Measurements from ENCODE around the gene NCKAP5.

NCKAP5 gene

GRCh38 chr2:132797071-132797470 is 771.2 kb downstream of the NCKAP5 start:
- no peak for DNase-seq (ENCODE audit: low read depth)

GRCh38 chr2:132795220-132795619 is 773.0 kb downstream of the NCKAP5 start:
- DNase-seq (ENCODE audit: low read depth), result no peak

GRCh38 chr2:132793532-132793931 is 774.7 kb downstream of the NCKAP5 start:
- no peak for DNase-seq (ENCODE audit: low read depth)

GRCh38 chr2:132790207-132790785 is 778.0 kb downstream of the NCKAP5 start:
- no peak for DNase-seq (ENCODE audit: low read depth)

DNA sequence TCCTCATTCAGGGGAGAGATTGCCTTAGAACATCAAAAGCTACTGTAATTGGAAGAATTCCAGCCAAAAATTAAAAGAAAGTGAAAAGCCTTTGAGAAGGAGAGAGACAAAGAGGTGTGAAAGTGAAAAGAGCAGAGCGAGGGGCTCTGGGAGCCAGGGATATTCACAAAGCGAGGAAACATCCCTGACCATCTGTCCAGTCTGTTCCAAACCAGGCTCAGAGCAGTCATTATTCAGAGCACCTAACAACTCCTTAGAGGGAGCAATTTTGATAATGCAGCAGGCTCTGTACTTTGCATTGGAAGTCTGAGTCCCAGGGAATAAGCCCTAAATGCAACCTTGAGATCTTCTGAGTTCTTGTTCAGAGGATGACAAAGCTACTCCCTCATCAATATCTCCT is 779.2 kb downstream of the NCKAP5 start:
- DNase-seq (ENCODE audit: low read depth), result no peak

- no peak for DNase-seq (ENCODE audit: low read depth)
These were observed 779.9 kb downstream of the NCKAP5 start for GRCh38 chr2:132788310-132788838.

GRCh38 chr2:132783883-132784282 is 784.4 kb downstream of the NCKAP5 start:
- no peak for DNase-seq (ENCODE audit: low read depth)

DNA sequence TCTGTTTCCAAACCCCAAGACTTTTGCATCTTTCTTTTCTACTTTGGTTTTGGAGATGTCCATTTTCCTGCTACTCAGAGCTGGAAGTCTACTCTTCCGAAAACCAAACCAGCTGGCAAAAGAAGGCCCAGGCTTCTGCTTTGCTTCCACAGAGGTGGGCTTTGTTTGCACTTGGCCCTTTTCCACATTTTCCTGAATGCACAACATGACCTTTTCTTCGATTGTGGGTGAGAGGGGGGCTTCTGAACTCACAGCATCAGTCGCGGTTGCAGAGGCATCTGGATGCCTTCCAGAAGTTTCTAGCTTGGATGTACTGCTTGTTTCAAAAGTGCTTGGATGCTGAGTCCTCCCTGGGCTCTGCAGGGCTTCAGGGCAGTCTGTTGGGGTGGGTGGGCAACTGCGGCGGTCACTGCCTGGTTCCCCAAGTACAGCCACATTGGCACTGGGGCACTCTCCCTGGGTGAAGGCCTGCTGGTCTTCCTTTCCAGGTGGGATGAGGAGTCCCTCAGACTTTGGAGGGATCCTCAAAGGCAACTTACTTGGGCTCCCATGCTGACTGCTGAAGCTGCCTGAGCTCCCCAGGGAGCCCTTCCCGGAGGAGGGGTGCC is 786.0 kb downstream of the NCKAP5 start:
- no peak for DNase-seq (ENCODE audit: low read depth)

DNA sequence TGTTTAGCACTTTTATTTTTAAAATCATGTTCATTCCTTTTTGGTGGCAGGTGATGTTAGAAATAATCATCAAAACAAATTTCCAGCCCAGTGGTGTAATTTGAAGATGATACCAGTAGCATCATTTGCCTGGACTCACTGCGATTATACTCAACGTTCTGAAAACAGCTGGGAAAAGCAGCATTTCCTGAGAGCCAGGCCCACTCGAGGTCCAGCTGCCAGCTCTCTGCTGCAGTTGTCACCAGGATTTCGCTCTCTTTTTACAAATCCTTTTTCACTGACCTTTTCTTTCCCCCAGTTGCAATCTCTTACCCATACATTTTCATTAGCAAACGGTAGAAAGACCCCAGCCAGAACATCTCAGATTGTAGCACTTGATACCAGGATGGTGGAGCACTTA is 787.6 kb downstream of the NCKAP5 start:
- no peak for DNase-seq (ENCODE audit: low read depth)

GRCh38 chr2:132779206-132779721 is 789.0 kb downstream of the NCKAP5 start:
- no peak for DNase-seq (ENCODE audit: low read depth)

- DNase-seq (ENCODE audit: low read depth), result no peak
These were observed 792.0 kb downstream of the NCKAP5 start for GRCh38 chr2:132776287-132776686.

GRCh38 chr2:132774189-132774588 is 794.1 kb downstream of the NCKAP5 start:
- DNase-seq (ENCODE audit: low read depth), result no peak

- DNase-seq (ENCODE audit: low read depth), result no peak
These were observed 794.9 kb downstream of the NCKAP5 start for GRCh38 chr2:132773331-132773730.

DNA sequence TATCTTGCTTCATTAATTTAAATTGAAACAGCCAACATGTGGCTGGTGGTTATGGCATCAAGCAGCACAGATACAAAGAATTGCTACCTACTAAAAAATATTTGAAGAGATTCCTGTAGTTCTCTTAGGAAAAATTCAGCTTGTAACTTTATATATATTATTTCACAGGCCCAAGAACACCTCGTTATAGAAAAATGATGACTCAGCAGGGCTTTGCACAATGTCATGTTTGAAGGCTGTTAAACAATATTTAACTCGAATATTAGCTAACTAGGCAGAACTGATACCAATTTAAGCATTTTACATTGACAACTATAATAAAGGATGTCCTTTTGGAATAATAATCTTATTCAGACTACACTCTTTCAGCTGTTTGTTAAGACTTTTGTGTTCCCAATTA is 795.9 kb downstream of the NCKAP5 start:
- DNase-seq (ENCODE audit: low read depth), result no peak

DNA sequence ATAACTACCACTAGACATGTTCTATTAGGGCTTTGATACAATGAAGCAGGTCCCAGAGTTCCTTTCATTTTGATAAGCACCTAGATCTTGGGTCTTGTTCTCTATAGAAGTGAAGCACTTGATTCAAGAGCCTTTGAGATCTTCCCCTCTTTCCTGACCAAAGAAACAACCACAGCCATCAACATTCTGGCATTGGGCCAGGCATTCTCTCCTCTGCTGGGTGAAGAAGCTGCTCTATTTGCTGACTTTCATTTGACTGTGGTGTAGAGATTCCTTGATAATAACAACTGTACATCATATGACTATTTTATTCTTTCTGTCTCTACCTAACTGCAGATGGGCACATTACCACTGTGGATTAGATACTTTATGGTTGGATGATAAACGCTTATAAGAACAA is 801.7 kb downstream of the NCKAP5 start:
- DNase-seq (ENCODE audit: low read depth), result no peak

- no peak for DNase-seq (ENCODE audit: low read depth)
These were observed 806.8 kb downstream of the NCKAP5 start for GRCh38 chr2:132761437-132761836.

DNA sequence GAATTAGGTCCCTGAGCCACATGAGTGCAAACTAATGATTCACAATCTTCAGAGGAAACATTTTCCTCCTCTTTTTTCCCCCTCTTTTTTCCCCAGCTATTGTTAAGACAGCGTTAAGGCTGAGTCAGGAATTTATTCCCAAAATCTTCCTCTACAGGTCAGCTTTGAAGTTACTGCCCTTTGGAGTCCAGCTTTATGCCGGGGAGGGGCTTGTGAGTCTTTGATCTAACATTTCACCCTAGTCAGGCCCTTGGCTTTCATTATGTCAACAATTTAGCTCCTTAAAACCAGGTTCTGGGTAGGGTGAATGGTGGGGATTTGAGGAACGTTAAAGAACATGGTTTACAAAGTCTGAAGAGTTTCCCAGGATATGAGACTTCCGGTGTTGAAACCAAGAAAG is 807.3 kb downstream of the NCKAP5 start:
- DNase-seq (ENCODE audit: low read depth), result no peak

- DNase-seq (ENCODE audit: low read depth), result no peak
These were observed 807.9 kb downstream of the NCKAP5 start for GRCh38 chr2:132760405-132760804.

- DNase-seq (ENCODE audit: low read depth), result no peak
These were observed 809.3 kb downstream of the NCKAP5 start for GRCh38 chr2:132758995-132759394.

- no peak for DNase-seq (ENCODE audit: low read depth)
These were observed 810.6 kb downstream of the NCKAP5 start for GRCh38 chr2:132757676-132758075.

DNA sequence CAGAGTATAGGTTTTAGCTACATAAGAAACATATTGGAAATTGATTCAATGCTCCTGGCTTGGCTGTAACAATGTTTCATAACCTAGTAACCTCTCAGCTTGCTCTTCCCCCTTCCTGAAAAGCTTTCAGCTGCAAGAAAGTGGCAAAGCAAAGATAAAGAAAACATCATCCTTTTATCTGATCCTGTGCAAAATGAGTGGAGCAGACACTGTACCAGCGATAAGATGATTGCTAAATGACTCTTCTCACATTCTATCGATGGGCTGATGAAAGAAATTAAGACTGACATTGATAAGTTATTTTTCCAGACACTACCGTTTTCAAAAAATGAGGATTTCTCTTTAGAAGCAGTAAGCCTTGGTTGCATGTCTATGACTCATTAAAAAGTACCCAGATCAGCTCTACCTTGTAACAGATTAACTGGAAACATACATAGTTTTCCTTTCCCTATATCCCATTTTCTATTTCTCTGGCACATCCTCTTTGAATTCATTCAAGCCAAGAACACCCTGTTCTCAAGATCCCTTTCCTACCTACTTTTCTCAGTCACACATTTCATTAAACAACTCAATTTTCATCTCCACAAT is 811.2 kb downstream of the NCKAP5 start:
- no peak for DNase-seq (ENCODE audit: low read depth)

GRCh38 chr2:132754867-132755472 is 813.3 kb downstream of the NCKAP5 start:
- DNase-seq (ENCODE audit: low read depth), result no peak

GRCh38 chr2:132754392-132754791 is 813.9 kb downstream of the NCKAP5 start:
- DNase-seq (ENCODE audit: low read depth), result no peak
